Nephron (organoid): ENCODE results near the gene GCM1.

Experiments
- H3K27ac Mint-ChIP-seq, 3 experiments: 2 replicates each; pipeline ENCODE4 v1.8.0; 2020; ENCODE audit warnings: mixed read lengths in 3 of 3, mild to moderate bottlenecking in 2 of 3, moderate library complexity in 1 of 3
- H3K27me3 Mint-ChIP-seq: 2 replicates; pipeline ENCODE4 v1.8.0; 2021; ENCODE audit warnings: low read depth, mild to moderate bottlenecking, moderate library complexity, mixed read lengths
- H3K36me3 Mint-ChIP-seq: 2 replicates; pipeline ENCODE4 v1.8.0; 2020; ENCODE audit warnings: low read depth, mixed read lengths
- H3K4me1 Mint-ChIP-seq: 2 replicates; pipeline ENCODE4 v1.8.0; 2020; ENCODE audit warnings: mixed read lengths
- H3K4me3 Mint-ChIP-seq, 3 experiments: 2 replicates each; pipeline ENCODE4 v1.8.0; 2020; ENCODE audit warnings: mild to moderate bottlenecking in 3 of 3, mixed read lengths in 3 of 3, moderate library complexity in 2 of 3
- H3K9me3 Mint-ChIP-seq: 2 replicates; pipeline ENCODE4 v1.8.0; 2020; ENCODE audit warnings: mixed read lengths
- TF ChIP-seq, protein P1 (sequence below), 3 experiments: fragments of 200-600 bp; sonication (generic); IDR thresholded peaks; one replicate each; pipeline ENCODE4 v1.5.0; 2021; ENCODE audit warnings: antibody characterized with exemption in 3 of 3; ENCODE audit not compliant: unreplicated experiment in 3 of 3

Gene GCM1

DNA sequence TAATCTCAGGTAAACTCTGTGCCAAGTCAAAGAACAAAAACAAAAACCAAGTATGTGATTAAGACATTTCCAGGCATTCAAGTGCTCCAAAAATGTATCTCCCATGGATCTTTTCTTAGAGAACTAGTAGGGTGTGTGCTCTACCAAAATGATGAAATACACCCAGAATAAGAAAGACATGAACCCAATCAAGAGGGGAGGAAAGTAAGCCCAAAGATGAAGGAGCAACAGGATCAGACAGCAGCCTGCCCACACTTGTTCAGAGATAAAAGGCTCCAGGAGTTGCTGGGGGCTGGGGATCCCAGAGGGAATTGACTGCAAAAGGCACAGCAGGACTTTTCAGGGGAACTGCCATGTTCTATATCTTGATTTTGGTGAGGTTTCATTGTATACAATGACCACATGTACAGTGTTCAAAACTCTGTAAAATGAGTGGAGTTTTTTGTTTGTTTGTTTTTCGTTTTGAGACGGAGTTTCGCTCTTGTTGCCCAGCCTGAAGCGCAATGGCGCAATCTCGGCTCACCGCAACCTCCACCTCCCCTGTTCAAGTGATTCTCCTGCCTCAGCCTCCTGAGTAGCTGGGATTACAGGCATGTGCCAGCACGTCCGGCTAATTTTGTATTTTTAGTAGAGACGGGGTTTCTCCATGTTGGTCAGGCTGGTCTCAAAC lies 24.4 kb downstream of the GCM1 start:
- Mint-ChIP-seq H3K27ac (no peak overlapping the region), H3K36me3 (no peaks in the 10 kb centered on the region), H3K27me3 (peaks cover 7% of the 10 kb centered on the region), H3K9me3 (no peaks in the 10 kb centered on the region), H3K4me3 (no peak overlapping the region), H3K4me1 (no peaks in the 10 kb centered on the region)
- TF ChIP-seq, protein P1, sequence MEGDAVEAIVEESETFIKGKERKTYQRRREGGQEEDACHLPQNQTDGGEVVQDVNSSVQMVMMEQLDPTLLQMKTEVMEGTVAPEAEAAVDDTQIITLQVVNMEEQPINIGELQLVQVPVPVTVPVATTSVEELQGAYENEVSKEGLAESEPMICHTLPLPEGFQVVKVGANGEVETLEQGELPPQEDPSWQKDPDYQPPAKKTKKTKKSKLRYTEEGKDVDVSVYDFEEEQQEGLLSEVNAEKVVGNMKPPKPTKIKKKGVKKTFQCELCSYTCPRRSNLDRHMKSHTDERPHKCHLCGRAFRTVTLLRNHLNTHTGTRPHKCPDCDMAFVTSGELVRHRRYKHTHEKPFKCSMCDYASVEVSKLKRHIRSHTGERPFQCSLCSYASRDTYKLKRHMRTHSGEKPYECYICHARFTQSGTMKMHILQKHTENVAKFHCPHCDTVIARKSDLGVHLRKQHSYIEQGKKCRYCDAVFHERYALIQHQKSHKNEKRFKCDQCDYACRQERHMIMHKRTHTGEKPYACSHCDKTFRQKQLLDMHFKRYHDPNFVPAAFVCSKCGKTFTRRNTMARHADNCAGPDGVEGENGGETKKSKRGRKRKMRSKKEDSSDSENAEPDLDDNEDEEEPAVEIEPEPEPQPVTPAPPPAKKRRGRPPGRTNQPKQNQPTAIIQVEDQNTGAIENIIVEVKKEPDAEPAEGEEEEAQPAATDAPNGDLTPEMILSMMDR (IDR thresholded peaks at IDR 0.05; ENCODE audit: unreplicated experiment in 3 of 3) = no peak

DNA sequence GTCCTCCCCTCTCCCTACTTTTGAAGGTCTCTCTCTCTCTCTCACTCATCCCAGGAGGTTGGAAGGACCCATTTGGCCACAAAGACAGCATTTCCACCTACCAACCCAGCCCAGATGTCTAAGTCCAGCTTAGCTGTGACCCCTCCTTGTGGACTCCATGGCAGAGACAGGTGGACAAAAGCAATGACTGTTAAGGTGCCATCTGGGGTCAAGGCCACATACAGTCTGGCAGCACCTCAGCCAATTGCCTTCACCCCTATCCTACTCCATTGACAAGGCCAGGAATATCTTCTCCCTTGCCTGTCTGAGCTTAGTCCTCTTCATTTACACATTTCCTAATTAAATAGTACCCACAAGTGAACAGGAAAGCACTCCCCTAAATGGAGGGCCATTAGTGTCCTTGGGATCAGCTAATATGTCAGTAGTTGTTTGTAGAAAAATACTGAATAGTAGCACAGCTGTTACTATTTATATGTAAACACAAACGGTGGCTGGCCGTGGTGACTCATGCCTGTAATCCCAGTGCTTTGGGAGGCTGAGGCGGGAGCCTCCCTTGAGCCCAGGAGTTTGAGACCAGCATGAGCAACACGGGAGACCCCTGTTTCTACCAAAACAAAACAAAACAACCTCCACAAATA lies 28.8 kb downstream of the GCM1 start:
- Mint-ChIP-seq H3K27ac (no peak overlapping the region), H3K4me3 (no peak overlapping the region), H3K4me1 (no peaks in the 10 kb centered on the region), H3K27me3 (no peaks in the 10 kb centered on the region), H3K9me3 (no peaks in the 10 kb centered on the region), H3K36me3 (no peaks in the 10 kb centered on the region)
- TF ChIP-seq, protein P1 (IDR thresholded peaks at IDR 0.05; ENCODE audit: unreplicated experiment in 3 of 3) = no peak

DNA sequence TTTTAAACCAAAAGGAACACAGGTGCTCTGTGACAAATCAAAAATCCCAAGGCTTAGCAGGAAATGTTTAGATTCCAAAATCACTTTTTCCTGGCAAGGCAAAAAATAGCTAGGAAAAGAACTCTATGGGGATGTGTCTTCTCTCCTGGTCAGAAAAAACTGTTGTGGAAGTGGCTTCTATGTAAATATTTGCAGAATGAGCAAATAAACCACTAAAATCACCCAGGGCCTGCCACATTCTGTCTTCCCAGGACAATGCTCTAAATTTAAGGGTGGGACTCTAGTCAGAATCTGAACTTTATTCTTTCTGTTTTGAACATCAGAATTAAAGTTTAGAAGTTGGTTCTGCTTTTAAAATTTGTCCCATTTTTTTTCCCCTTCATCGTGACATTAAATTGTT lies 29.3 kb downstream of the GCM1 start:
- no peak overlapping the region for H3K4me3 Mint-ChIP-seq
- no peaks in the 10 kb centered on the region for H3K27me3 Mint-ChIP-seq
- TF ChIP-seq, protein P1 (IDR thresholded peaks at IDR 0.05; ENCODE audit: unreplicated experiment in 3 of 3) = no peak
- H3K4me1 Mint-ChIP-seq = no peaks in the 10 kb centered on the region
- no peaks in the 10 kb centered on the region for H3K9me3 Mint-ChIP-seq
- H3K27ac Mint-ChIP-seq = no peak overlapping the region
- no peaks in the 10 kb centered on the region for H3K36me3 Mint-ChIP-seq

DNA sequence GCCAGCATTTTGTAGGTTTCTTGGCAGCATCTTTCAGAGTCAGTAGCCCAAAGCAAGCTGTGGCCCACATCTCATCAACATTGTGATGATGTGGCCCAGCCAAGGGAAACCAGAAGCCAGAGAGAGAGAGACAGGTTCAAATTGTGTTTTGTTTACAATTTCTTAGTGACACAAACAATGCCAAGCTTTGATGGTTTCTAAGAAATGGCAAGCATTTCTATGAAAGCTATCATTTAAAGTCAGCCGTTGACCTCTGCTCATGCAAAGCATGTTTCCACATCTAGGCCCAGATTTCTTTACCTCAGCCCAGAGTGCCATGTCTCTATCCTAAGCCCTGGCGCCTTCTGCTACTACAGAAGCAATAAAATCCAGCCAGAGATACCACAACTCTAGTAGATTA lies 32.9 kb downstream of the GCM1 start:
- Mint-ChIP-seq H3K4me3 (no peak overlapping the region), H3K36me3 (no peaks in the 10 kb centered on the region), H3K27me3 (peaks cover 5% of the 10 kb centered on the region), H3K4me1 (no peaks in the 10 kb centered on the region), H3K9me3 (no peaks in the 10 kb centered on the region), H3K27ac (no peak overlapping the region)
- TF ChIP-seq, protein P1 (IDR thresholded peaks at IDR 0.05; ENCODE audit: unreplicated experiment in 3 of 3) = no peak

DNA sequence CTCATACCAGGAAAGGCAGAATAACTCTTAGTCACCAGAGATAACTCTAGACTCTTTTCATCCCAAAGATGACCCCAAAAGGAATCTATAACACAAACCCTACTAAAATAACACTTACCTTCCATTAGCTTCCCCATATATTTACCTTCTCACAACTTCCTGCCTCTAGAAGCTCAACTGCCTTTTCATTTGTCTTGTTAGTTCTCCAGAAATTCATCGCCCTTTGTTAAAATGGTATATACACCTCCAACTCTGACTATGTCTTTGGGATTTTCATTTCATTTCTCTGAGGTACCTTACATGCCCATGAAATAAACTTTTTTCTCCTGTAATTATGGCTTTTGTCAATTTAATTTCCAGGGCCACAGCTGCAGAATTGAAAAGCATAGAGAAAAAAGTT lies 33.5 kb downstream of the GCM1 start:
- no peaks in the 10 kb centered on the region for H3K36me3 Mint-ChIP-seq
- no peak overlapping the region for H3K4me3 Mint-ChIP-seq
- H3K27ac Mint-ChIP-seq = no peak overlapping the region
- TF ChIP-seq, protein P1 (IDR thresholded peaks at IDR 0.05; ENCODE audit: unreplicated experiment in 3 of 3) = no peak
- no peaks in the 10 kb centered on the region for H3K9me3 Mint-ChIP-seq
- no peaks in the 10 kb centered on the region for H3K4me1 Mint-ChIP-seq
- H3K27me3 Mint-ChIP-seq = peaks cover 5% of the 10 kb centered on the region

DNA sequence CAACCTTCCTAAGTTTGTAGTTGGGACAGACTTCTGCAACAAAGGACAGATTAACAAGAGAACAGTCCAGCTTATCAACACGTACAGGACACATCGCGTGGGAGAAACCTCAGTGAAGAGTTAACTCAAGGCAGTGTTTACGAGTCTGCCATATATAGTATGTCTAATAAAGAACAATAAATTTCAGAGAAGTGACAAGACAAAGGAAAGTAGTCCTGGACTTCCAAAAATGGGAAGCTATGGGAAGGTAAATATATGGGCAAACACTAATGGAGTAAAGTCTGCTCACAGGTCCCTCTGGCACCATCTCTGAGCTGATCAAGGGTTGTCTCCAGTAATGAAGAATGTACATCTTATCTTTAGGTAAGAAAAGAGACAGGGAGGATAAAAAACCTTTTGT lies 34.9 kb downstream of the GCM1 start:
- peaks cover 5% of the 10 kb centered on the region for H3K27me3 Mint-ChIP-seq
- H3K9me3 Mint-ChIP-seq = no peaks in the 10 kb centered on the region
- no peaks in the 10 kb centered on the region for H3K4me1 Mint-ChIP-seq
- H3K27ac Mint-ChIP-seq = no peak overlapping the region
- no peak overlapping the region for H3K4me3 Mint-ChIP-seq
- TF ChIP-seq, protein P1 (IDR thresholded peaks at IDR 0.05; ENCODE audit: unreplicated experiment in 3 of 3) = no peak
- no peaks in the 10 kb centered on the region for H3K36me3 Mint-ChIP-seq
